ENCODE measurements around the gene AP1G2. TPM values are rescaled to one million over a fixed set of nuclear protein-coding genes. Genes with fewer than 3 reads are reported as not detected.

AP1G2 gene
- total and polyA plus RNA-seq, 2 of the 13 experiments (the other 11 are each of a cell fraction or from before 2014, with no cell fraction given), result 96.9 to 611 TPM

GRCh38 chr14:23561873-23562821, 5.4 kb downstream of the AP1G2 start (continued):
- peak; percentile 38; the same call in 1 of the 2 replicates for TF ChIP-seq PITX1 (CRISPR knock-in tag; IDR thresholded peaks at IDR 0.05)
- TF ChIP-seq AGO1 (IDR thresholded peaks at IDR 0.05; ENCODE audit: low read depth, low read length, poor library complexity, severe bottlenecking), result no peak
- TF ChIP-seq HNF4A (CRISPR knock-in tag; IDR thresholded peaks at IDR 0.05), result no peak
- peak; percentile 49; the same call in 1 of the 2 replicates for TF ChIP-seq SMAD1 (CRISPR knock-in tag; IDR thresholded peaks at IDR 0.05; ENCODE audit: borderline replicate concordance, low read depth)
- TF ChIP-seq ZC3H13 (CRISPR knock-in tag; IDR thresholded peaks at IDR 0.05), result peak; percentile 19; the same call in 1 of the 2 replicates
- peak; percentile 6; the same call in 1 of the 2 replicates for TF ChIP-seq ZNF574 (CRISPR knock-in tag; IDR thresholded peaks at IDR 0.05)
- TF ChIP-seq ZNF777 (CRISPR knock-in tag; IDR thresholded peaks at IDR 0.05), result no peak
- TF ChIP-seq ZNF704 (CRISPR knock-in tag; IDR thresholded peaks at IDR 0.05; ENCODE audit: borderline replicate concordance), result no peak
- TF ChIP-seq PRMT3 (CRISPR knock-in tag; IDR thresholded peaks at IDR 0.05; ENCODE audit: borderline replicate concordance, low read depth), result no peak
- TF ChIP-seq MATR3 (CRISPR knock-in tag; IDR thresholded peaks at IDR 0.05), result no peak; the same call in 1 of the 2 replicates
- no peak for TF ChIP-seq ZNF720 (CRISPR knock-in tag; IDR thresholded peaks at IDR 0.05)
- 0 out of 2 replicates have a peak, but pooled peaks have one; percentile 49 for TF ChIP-seq ZNF343 (CRISPR knock-in tag; IDR thresholded peaks at IDR 0.05)
- TF ChIP-seq HIC2 (CRISPR knock-in tag; IDR thresholded peaks at IDR 0.05; ENCODE audit: low read depth), result 0 out of 2 replicates have a peak, but pooled peaks have one; percentile 24
- no peak for TF ChIP-seq JDP2 (CRISPR knock-in tag; IDR thresholded peaks at IDR 0.05; ENCODE audit: borderline replicate concordance)
- no peak for TF ChIP-seq ATM (IDR thresholded peaks at IDR 0.05; ENCODE audit: borderline replicate concordance)
- TF ChIP-seq ZNF788 (CRISPR knock-in tag; IDR thresholded peaks at IDR 0.05; ENCODE audit: borderline replicate concordance), result 0 out of 2 replicates have a peak, but pooled peaks have one; percentile 11
- TF ChIP-seq HNRNPH1 (optimal IDR thresholded peaks at IDR 0.05; ENCODE audit: low read depth, low read length), result no peak
- no peak for TF ChIP-seq ZNF639 (CRISPR knock-in tag; conservative IDR thresholded peaks at IDR 0.05)
- TF ChIP-seq ZNF530 (CRISPR knock-in tag; IDR thresholded peaks at IDR 0.05; ENCODE audit: low read depth), result no peak
- no peak for TF ChIP-seq SYNCRIP (IDR thresholded peaks at IDR 0.05; ENCODE audit: insufficient read depth, low read depth, low read length)
- TF ChIP-seq MXD4 (CRISPR knock-in tag; IDR thresholded peaks at IDR 0.05), result no peak
